NCI-H345 treated with DMSO at 0.1 percent for 48 hours (cell line): ENCODE results near the gene CSPG4.
"Not testable (repeated sequence)": the region's sequence is repeated elsewhere in the genome, so short reads cannot be mapped to it uniquely, and the experiment has no call there.

Experiments
- DNase-seq: peaks from one replicate; lab custom pipeline; 2025; ENCODE audit not compliant: unreplicated experiment; lab: John Stamatoyannopoulos, UW

The CSPG4 gene, protein sequence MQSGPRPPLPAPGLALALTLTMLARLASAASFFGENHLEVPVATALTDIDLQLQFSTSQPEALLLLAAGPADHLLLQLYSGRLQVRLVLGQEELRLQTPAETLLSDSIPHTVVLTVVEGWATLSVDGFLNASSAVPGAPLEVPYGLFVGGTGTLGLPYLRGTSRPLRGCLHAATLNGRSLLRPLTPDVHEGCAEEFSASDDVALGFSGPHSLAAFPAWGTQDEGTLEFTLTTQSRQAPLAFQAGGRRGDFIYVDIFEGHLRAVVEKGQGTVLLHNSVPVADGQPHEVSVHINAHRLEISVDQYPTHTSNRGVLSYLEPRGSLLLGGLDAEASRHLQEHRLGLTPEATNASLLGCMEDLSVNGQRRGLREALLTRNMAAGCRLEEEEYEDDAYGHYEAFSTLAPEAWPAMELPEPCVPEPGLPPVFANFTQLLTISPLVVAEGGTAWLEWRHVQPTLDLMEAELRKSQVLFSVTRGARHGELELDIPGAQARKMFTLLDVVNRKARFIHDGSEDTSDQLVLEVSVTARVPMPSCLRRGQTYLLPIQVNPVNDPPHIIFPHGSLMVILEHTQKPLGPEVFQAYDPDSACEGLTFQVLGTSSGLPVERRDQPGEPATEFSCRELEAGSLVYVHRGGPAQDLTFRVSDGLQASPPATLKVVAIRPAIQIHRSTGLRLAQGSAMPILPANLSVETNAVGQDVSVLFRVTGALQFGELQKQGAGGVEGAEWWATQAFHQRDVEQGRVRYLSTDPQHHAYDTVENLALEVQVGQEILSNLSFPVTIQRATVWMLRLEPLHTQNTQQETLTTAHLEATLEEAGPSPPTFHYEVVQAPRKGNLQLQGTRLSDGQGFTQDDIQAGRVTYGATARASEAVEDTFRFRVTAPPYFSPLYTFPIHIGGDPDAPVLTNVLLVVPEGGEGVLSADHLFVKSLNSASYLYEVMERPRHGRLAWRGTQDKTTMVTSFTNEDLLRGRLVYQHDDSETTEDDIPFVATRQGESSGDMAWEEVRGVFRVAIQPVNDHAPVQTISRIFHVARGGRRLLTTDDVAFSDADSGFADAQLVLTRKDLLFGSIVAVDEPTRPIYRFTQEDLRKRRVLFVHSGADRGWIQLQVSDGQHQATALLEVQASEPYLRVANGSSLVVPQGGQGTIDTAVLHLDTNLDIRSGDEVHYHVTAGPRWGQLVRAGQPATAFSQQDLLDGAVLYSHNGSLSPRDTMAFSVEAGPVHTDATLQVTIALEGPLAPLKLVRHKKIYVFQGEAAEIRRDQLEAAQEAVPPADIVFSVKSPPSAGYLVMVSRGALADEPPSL (N-terminal part only)

GRCh38 chr15:75712668-75713337 lies at the start of gene CSPG4:
CSPG4 (minus strand) TSS chr15:75712848; CDS start chr15:75712755, 93 bp downstream.
- no peak for DNase-seq

DNA sequence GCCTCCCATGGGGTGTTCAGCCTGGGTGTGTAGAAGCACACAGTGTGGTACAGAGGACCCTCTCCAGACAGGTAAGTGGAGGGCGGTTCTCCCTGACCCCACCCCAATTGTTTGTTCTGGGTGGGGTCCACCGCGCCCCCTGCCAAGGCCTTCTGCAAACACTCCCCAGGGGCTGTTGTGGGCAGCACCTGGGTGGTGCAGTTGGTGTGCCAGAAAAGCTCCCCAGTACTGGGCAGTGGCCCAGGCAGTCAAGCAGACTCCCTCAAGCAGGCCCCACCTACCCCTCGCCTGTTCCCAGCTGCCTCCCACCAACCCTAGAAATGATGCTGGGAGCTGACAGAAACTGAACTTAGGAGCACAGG lies 49.7 kb upstream of the CSPG4 start:
- not testable (repeated sequence) for DNase-seq

- DNase-seq, result no peak
These were observed 49.1 kb upstream of the CSPG4 start for GRCh38 chr15:75761446-75762356.

GRCh38 chr15:75760704-75761435 lies 48.2 kb upstream of the CSPG4 start:
- DNase-seq, result no peak

DNA sequence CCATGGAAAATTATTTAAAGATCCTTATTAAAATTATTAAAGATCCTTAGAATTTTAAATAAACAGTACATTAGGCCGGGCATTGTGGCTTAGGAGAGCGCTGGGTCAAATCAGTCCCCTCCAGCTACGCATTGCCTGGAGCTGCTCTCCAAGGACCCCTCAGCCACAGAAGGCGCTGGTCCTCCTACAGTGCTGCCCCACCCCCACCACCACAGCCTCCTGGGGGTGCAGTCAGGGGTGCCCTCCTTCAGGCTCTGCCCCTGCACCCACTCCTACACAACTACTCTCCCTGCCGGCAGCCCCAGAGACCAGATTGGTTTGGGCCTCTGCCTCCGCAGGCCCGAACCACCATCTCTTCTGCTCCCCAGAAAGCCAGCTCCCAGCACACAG lies 47.5 kb upstream of the CSPG4 start:
- not testable (repeated sequence) for DNase-seq

GRCh38 chr15:75759416-75760130 lies 46.9 kb upstream of the CSPG4 start:
- DNase-seq, result no peak

DNA sequence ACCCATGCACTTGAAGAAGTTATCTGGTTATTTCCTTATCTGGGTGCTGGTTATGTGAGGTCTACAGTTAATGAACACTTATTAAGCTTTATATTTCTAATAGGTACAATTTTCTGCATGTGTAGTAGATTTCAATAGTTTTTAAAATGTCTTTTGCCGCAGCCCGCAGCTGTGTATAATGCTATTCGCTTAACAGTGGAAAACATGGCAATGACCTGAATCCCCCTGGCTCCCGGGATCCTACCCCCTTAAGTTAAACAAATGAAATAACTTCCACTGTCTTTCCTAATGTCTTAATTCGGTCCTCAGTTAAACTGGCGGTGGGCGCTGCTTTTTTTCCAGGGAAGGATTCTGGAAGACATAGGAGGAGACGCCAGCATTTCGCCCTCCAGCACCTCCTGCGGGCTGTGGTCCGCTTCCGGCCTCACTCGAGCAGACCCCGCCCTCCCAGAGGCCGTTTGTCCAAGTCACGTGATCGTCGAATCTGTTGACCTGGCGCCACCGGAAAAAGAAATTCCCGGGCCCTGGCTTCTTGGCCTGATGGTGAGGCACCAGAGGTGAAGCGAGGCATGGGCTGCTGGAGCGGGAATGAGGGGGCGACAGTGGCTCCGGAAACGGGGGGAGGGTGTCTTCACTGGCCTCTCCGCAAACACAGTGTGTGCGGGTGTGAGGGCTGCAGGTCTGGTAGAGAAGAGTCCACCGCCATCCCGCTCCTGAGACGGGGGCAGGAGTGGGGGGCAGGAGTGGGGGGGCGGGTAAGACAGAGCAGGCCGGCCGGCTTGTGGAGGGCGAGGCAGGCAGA lies 45.6 kb upstream of the CSPG4 start:
- DNase-seq, result peak; percentile 64

GRCh38 chr15:75754871-75755270 lies 42.2 kb upstream of the CSPG4 start:
- not testable (repeated sequence) for DNase-seq

DNA sequence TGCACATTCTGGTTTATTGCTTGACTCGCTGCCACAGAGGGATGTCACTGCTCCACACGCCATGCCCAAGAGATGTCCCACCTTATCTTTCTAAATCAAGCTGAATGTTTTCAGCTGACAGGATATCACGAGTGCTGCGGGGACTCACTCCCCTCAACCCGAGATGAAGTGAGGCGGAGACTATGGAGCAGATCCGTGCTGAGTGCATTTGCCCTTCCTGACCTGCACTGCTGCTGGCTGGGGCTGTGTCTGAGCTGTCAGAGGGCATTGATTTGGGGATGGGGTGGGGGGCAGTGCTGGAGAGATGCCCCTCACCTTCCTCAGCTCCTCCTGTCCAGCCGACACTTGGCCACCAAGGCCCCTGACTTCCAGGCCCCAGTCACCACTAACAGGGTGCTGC lies 40.5 kb upstream of the CSPG4 start:
- no peak for DNase-seq

DNA sequence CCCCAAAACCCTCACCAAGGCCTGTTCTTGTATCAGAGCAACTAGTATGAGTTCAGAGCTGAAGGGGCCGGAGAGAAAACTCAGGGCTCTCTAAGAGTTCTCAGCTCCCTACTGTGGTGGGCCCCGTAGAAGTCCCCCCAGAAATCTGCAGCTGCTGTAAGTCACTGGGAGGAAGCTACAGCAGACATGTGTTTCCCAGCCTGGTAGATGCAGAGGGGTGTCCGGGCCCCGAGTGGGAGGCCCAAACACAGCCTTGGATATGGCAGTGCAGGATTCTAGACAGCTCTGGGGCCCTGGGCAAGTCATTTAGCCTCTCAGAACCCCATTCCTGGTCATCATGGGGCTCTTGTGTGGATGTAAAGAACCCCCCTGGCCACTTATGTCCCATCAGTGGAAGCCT lies 39.2 kb upstream of the CSPG4 start:
- no peak for DNase-seq

GRCh38 chr15:75751116-75751875 lies 38.6 kb upstream of the CSPG4 start:
- DNase-seq, result no peak

DNA sequence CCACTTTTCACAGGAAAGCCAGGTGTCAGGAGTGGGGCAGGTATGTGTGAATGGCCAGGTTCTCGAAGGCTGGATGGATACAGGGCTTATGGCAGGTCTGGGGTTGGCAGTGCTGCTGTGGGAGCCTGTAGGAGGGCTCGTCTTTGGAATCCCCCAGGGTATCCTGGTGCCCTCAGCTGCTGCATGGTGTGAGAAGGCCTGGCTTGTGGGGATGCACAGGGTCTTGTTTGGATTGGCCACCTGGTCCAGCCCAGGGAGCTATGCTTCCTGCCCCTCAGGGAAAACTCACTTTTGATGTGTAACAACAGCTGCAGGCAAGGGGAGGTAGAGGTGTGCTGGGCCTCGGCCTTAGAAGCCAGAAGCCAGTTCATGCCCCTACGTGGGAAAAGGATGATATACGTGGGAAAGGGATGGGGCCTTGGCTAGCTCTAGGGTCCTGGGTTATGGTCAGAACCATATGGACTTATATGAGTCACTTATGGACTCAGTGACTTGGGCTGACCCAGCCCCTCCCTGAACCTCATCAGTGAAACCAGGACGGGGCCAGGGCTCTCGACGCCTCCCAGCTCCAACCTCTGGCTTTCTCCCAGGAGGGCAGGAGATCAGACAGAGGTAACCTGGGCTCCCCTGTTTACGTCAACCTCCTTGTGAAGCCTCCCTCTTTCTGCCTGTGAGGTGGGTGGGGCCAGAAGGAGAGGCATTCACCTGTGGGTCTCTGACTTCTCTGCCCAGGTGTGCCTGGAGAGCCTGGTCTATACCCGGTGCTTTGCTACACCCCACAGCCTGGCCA lies 37.8 kb upstream of the CSPG4 start:
- DNase-seq, result no peak

GRCh38 chr15:75749820-75750219 lies 37.2 kb upstream of the CSPG4 start:
- DNase-seq, result no peak

GRCh38 chr15:75748882-75749281 lies 36.2 kb upstream of the CSPG4 start:
- not testable (repeated sequence) for DNase-seq

DNA sequence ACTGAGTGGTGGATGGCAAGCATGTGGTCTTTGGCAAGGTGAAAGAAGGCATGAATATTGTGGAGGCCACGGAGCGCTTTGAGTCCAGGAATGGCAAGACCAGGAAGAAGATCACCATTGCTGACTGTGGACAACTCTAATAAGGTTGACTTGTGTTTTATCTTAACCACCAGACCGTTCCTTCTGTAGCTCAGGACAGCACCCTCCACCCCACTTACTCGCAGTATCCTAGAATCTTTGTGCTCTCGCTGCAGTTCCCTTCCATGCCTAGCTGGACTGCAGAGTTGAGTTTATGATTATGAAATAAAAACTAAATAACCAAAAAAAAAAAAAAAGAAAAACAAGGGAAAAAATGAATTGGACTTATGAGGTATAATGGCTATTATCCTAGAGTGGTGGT lies 34.5 kb upstream of the CSPG4 start:
- not testable (repeated sequence) for DNase-seq

GRCh38 chr15:75745305-75745704 lies 32.7 kb upstream of the CSPG4 start:
- DNase-seq, result no peak
